ENCODE results near the gene HORMAD2. TPM values are rescaled to one million over a fixed set of nuclear protein-coding genes. Genes with fewer than 3 reads are reported as not detected.

HORMAD2 gene
- total and polyA plus RNA-seq, 2 donors (not counting 1 experiment from before 2014, with no cell fraction given): not detected

- Histone ChIP-seq H3K79me2 (ENCODE audit: control insufficient read depth, insufficient read depth, low read length) (no peaks in the 10 kb centered on the region), H2AFZ (ENCODE audit: low read length) (no peak overlapping the region), H3K9me3 (ENCODE audit: control insufficient read depth, insufficient read depth, low read depth, low read length) (no peaks in the 10 kb centered on the region), H3K27me3 (ENCODE audit: control insufficient read depth, insufficient read depth, low read length) (no peaks in the 10 kb centered on the region), H3K4me2 (ENCODE audit: extremely low read depth, insufficient read depth, low read length) (no peak overlapping the region), H3K4me1 (ENCODE audit: control insufficient read depth, extremely low read depth, insufficient read depth, low read length) (peaks cover 34% of the 10 kb centered on the region), H3K9ac (ENCODE audit: insufficient read depth, low read length) (no peak overlapping the region), H3K4me3 (replicated peaks in 1 of 4; ENCODE audit: control extremely low read depth in 1 of 4, insufficient read depth in 1 of 4, low read depth in 3 of 4, low read length in 4 of 4) (no peak overlapping the region), H4K20me1 (ENCODE audit: control insufficient read depth, extremely low read depth, insufficient read depth, low read length) (no peaks in the 10 kb centered on the region), H3K27ac (ENCODE audit: insufficient read depth, low read length) (peak overlapping the region; percentile 71), H3K36me3 (ENCODE audit: control insufficient read depth, insufficient read depth, low read length) (no peaks in the 10 kb centered on the region)
- no peak for TF ChIP-seq CTCF (conservative IDR thresholded peaks at IDR 0.05 in 1 of 2, IDR thresholded peaks at IDR 0.05 in 1 of 2; ENCODE audit: low read depth in 1 of 2, low read length in 2 of 2)
- TF ChIP-seq EZH2 (IDR thresholded peaks at IDR 0.05; ENCODE audit: low read length, missing control alignments): no peak
- DNase-seq (ENCODE audit: low read depth in 2 of 2): peak; percentile 85 to 87
Observed at GRCh38 chr22:30201945-30202344, 121.7 kb downstream of the HORMAD2 start.

GRCh38 chr22:30202531-30203006, 122.3 kb downstream of the HORMAD2 start:
- Histone ChIP-seq H3K4me1 (ENCODE audit: control insufficient read depth, extremely low read depth, insufficient read depth, low read length) (peaks cover 33% of the 10 kb centered on the region), H3K27me3 (ENCODE audit: control insufficient read depth, insufficient read depth, low read length) (no peaks in the 10 kb centered on the region), H3K4me2 (ENCODE audit: extremely low read depth, insufficient read depth, low read length) (no peak overlapping the region), H4K20me1 (ENCODE audit: control insufficient read depth, extremely low read depth, insufficient read depth, low read length) (no peaks in the 10 kb centered on the region), H3K79me2 (ENCODE audit: control insufficient read depth, insufficient read depth, low read length) (no peaks in the 10 kb centered on the region), H2AFZ (ENCODE audit: low read length) (no peak overlapping the region), H3K4me3 (replicated peaks in 1 of 4; ENCODE audit: control extremely low read depth in 1 of 4, insufficient read depth in 1 of 4, low read depth in 3 of 4, low read length in 4 of 4) (no peak overlapping the region), H3K9ac (ENCODE audit: insufficient read depth, low read length) (no peak overlapping the region), H3K27ac (ENCODE audit: insufficient read depth, low read length) (peak overlapping the region; percentile 71), H3K36me3 (ENCODE audit: control insufficient read depth, insufficient read depth, low read length) (no peaks in the 10 kb centered on the region), H3K9me3 (ENCODE audit: control insufficient read depth, insufficient read depth, low read depth, low read length) (no peaks in the 10 kb centered on the region)
- no peak for TF ChIP-seq EZH2 (IDR thresholded peaks at IDR 0.05; ENCODE audit: low read length, missing control alignments)
- no peak for TF ChIP-seq CTCF (conservative IDR thresholded peaks at IDR 0.05 in 1 of 2, IDR thresholded peaks at IDR 0.05 in 1 of 2; ENCODE audit: low read depth in 1 of 2, low read length in 2 of 2)
- peak; percentile 74 to 83 for DNase-seq (ENCODE audit: low read depth in 2 of 2)

- DNase-seq (ENCODE audit: low read depth in 2 of 2): no peak
- peak overlapping the region; percentile 98 for H3K27ac ChIP-seq (ENCODE audit: insufficient read depth, low read length)
- H3K4me3 ChIP-seq (replicated peaks in 1 of 4; ENCODE audit: control extremely low read depth in 1 of 4, insufficient read depth in 1 of 4, low read depth in 3 of 4, low read length in 4 of 4): no peak overlapping the region
- TF ChIP-seq CTCF (conservative IDR thresholded peaks at IDR 0.05 in 1 of 2, IDR thresholded peaks at IDR 0.05 in 1 of 2; ENCODE audit: low read depth in 1 of 2, low read length in 2 of 2): no peak
- TF ChIP-seq EZH2 (IDR thresholded peaks at IDR 0.05; ENCODE audit: low read length, missing control alignments): no peak
- peaks cover 41% of the 10 kb centered on the region for H3K4me1 ChIP-seq (ENCODE audit: control insufficient read depth, extremely low read depth, insufficient read depth, low read length)
- no peaks in the 10 kb centered on the region for H3K36me3 ChIP-seq (ENCODE audit: control insufficient read depth, insufficient read depth, low read length)
- no peak overlapping the region for H3K4me2 ChIP-seq (ENCODE audit: extremely low read depth, insufficient read depth, low read length)
- peak overlapping the region; percentile 71 for H3K9ac ChIP-seq (ENCODE audit: insufficient read depth, low read length)
- H3K9me3 ChIP-seq (ENCODE audit: control insufficient read depth, insufficient read depth, low read depth, low read length): no peaks in the 10 kb centered on the region
- no peaks in the 10 kb centered on the region for H3K79me2 ChIP-seq (ENCODE audit: control insufficient read depth, insufficient read depth, low read length)
- no peak overlapping the region for H2AFZ ChIP-seq (ENCODE audit: low read length)
- H3K27me3 ChIP-seq (ENCODE audit: control insufficient read depth, insufficient read depth, low read length): no peaks in the 10 kb centered on the region
- no peaks in the 10 kb centered on the region for H4K20me1 ChIP-seq (ENCODE audit: control insufficient read depth, extremely low read depth, insufficient read depth, low read length)
Observed at GRCh38 chr22:30204015-30204741, 123.9 kb downstream of the HORMAD2 start.
